Activated naive CD8-positive, alpha-beta T cell treated with anti-CD3 and anti-CD28 coated beads, Interleukin-2, amount 50 U/mL, for 24 hours (primary cell): ENCODE data around the gene GARNL3.

Experiments used
- ATAC-seq: fragments of 150-1000 bp; cut with Tn5 transposase; one replicate; pipeline ENCODE4 v1.10.0; 2021
- DNase-seq: peaks from one replicate; pipeline ENCODE4 v3.0.0; 2021
- H3K27ac Mint-ChIP-seq: one replicate; pipeline ENCODE4 v1.8.0; 2021; ENCODE audit warnings: mild to moderate bottlenecking, mixed read lengths
- H3K27me3 Mint-ChIP-seq: one replicate; pipeline ENCODE4 v1.8.0; 2021; ENCODE audit warnings: mixed read lengths
- H3K36me3 Mint-ChIP-seq: one replicate; pipeline ENCODE4 v1.8.0; 2021; ENCODE audit warnings: low read depth, mixed read lengths
- H3K4me1 Mint-ChIP-seq: one replicate; pipeline ENCODE4 v1.8.0; 2021; ENCODE audit warnings: mixed read lengths
- H3K4me3 Mint-ChIP-seq: one replicate; pipeline ENCODE4 v1.8.0; 2021; ENCODE audit warnings: mild to moderate bottlenecking, moderate library complexity, mixed read lengths
- H3K9me3 Mint-ChIP-seq: one replicate; pipeline ENCODE4 v1.8.0; 2021; ENCODE audit warnings: mixed read lengths

GARNL3 gene

GRCh38 chr9:127225801-127226625 lies 38.6 kb upstream of the GARNL3 start:
- Mint-ChIP-seq H3K36me3 (no peaks in the 10 kb centered on the region), H3K4me1 (peaks cover 23% of the 10 kb centered on the region), H3K27me3 (peaks cover 20% of the 10 kb centered on the region), H3K9me3 (no peaks in the 10 kb centered on the region), H3K27ac (no peak overlapping the region), H3K4me3 (peak overlapping the region; percentile 80)
- no peak for DNase-seq
- ATAC-seq: no peak

GRCh38 chr9:127229691-127230417 lies 34.7 kb upstream of the GARNL3 start:
- ATAC-seq (no peak), DNase-seq (no peak)
- no peaks in the 10 kb centered on the region for H3K36me3 Mint-ChIP-seq
- H3K27ac Mint-ChIP-seq: no peak overlapping the region
- no peak overlapping the region for H3K4me3 Mint-ChIP-seq
- H3K27me3 Mint-ChIP-seq: peaks cover 16% of the 10 kb centered on the region
- H3K9me3 Mint-ChIP-seq: no peaks in the 10 kb centered on the region
- peaks cover 6% of the 10 kb centered on the region for H3K4me1 Mint-ChIP-seq

DNA sequence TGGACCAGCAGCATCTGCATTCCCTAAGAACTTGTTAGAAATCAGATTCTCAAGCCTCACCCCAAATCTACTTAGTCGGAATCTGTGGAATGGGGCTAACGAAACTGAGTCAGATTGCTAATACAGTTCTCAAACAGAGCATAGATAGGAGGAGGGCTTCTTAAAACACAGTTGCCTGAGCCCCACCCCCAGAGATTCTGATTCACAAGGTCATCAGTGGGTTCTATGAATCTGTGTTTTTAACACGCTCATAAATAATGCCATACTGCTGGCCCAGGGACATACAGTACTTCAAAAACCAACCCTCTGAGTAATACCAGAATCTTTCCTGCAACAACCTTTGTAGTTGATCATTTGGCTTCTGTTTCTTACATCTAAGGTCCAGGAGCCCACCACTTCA lies 32.9 kb upstream of the GARNL3 start:
- DNase-seq (no peak), ATAC-seq (no peak)
- H3K4me1 Mint-ChIP-seq: no peaks in the 10 kb centered on the region
- H3K4me3 Mint-ChIP-seq: no peak overlapping the region
- H3K27me3 Mint-ChIP-seq: peaks cover 8% of the 10 kb centered on the region
- no peak overlapping the region for H3K27ac Mint-ChIP-seq
- no peaks in the 10 kb centered on the region for H3K36me3 Mint-ChIP-seq
- H3K9me3 Mint-ChIP-seq: no peaks in the 10 kb centered on the region

DNA sequence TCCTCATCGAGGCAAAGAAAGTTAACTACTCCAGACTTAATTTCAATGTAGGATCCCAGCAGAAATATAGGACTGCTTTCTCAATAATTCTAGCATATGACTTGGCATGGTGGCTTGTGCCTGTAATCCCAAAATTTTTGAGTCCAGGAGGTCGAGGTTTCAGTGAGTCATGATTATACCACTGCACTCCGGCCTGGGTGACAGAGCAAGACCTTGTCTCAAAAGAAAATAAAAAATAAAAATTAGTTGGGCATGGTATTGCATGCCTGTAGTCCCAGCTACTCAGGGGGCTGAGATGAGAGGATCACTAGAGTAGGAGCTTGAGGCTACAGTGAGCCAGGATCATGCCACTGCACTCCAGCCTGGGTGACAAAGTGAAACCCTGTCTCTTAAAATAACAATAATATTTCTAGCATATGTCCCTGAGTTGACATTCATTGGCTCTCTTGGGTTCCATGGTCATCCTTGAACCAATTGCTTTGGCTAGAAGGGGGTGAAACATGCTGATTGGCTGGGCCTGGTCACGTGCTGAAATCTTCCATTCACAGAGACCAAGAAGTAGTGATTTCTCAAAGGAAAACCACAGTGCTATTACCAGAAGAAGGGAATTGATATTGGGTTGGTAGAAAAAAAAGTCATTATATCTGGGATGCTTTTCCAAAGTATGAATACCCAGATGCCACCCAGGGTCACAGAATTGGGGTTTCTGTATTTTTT lies 31.6 kb upstream of the GARNL3 start:
- Mint-ChIP-seq H3K36me3 (no peaks in the 10 kb centered on the region), H3K27ac (no peak overlapping the region), H3K27me3 (peaks cover 10% of the 10 kb centered on the region), H3K4me3 (no peak overlapping the region), H3K9me3 (no peaks in the 10 kb centered on the region), H3K4me1 (no peaks in the 10 kb centered on the region)
- ATAC-seq (no peak), DNase-seq (no peak)

DNA sequence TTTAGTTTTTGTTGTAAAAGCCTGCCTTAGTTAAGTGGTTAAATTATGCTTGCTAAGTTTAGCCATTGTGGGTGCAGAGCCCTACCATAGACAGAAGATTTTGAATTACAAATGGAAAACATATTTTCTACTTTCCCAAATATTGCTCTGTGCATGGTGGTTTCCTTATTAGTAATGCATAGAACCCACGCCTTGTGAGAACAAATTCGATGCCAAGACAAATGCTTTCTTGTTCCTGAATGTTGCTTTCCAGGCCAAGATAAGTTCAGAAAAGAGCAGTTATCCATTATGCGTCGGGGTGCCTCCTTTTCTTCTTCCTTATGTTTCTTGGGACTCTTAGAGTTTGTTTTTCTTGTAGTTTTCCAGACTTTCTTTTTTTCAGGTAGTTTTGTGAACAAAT lies 31.0 kb upstream of the GARNL3 start:
- H3K27me3 Mint-ChIP-seq: peaks cover 10% of the 10 kb centered on the region
- no peaks in the 10 kb centered on the region for H3K4me1 Mint-ChIP-seq
- DNase-seq (no peak), ATAC-seq (no peak)
- no peak overlapping the region for H3K4me3 Mint-ChIP-seq
- no peak overlapping the region for H3K27ac Mint-ChIP-seq
- H3K9me3 Mint-ChIP-seq: no peaks in the 10 kb centered on the region
- no peaks in the 10 kb centered on the region for H3K36me3 Mint-ChIP-seq

DNA sequence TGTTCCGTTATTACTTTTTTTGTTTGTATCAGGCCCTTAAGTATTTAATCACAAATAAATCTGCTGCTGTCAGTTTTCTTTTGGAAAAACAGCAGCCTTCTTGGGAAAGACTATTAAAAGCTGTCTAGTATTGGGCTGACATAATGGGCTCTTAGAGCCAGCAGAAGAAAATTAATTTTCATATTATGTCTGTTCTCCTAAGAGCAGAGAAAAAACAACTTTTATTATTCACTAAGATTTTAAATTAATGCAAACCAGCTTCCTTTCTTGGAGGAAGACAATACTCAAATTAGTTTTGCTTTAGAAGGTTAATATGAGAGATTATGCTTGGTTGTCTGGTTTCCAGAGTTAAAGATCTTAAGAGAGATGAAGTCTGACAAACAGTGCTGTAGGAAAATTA lies 30.6 kb upstream of the GARNL3 start:
- H3K36me3 Mint-ChIP-seq: no peaks in the 10 kb centered on the region
- no peak overlapping the region for H3K4me3 Mint-ChIP-seq
- DNase-seq: no peak
- ATAC-seq: no peak
- no peaks in the 10 kb centered on the region for H3K9me3 Mint-ChIP-seq
- H3K4me1 Mint-ChIP-seq: no peaks in the 10 kb centered on the region
- peaks cover 10% of the 10 kb centered on the region for H3K27me3 Mint-ChIP-seq
- H3K27ac Mint-ChIP-seq: no peak overlapping the region

DNA sequence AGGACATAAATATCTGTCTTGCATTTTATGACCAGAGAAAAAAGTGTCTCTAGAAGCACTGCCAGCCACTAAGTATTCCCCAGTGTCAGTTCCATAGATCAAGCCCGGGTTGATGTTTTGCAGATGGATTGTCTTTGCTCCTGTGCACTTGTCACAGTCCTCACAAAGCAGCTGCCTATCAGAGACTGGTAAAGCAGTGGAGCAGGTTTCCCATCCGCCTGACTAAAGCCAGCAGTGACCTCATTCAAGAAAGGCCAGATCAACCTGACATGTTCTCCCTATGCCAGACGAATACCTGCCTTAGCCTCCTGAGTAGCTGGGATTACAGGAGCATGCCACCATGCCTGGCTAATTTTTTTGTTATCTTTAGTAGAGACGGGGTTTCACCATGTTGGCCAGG lies 26.8 kb upstream of the GARNL3 start:
- Mint-ChIP-seq H3K4me1 (no peaks in the 10 kb centered on the region), H3K9me3 (no peaks in the 10 kb centered on the region), H3K27ac (no peak overlapping the region), H3K36me3 (no peaks in the 10 kb centered on the region), H3K27me3 (peaks cover 5% of the 10 kb centered on the region), H3K4me3 (no peak overlapping the region)
- ATAC-seq (no peak), DNase-seq (no peak)

DNA sequence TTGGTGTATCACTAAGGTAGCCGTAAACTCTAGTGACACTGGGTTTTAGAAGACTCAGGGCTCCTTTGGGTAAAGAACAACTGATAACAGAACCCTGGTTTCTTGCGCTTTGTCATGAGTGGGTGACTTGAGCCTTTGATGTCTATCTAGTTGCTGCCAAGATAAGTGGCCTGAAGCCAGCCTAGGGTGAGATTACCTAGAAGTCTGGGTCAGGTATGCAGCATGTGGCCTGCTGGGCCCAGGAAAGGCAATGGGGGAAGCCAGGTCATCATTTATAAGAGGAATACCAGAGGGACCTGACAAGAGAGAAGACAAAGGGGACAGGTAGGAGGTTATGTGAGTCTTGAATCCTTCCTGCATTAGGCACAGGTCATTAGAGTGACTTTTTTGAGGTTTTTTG lies 23.2 kb upstream of the GARNL3 start:
- no peak for DNase-seq
- Mint-ChIP-seq H3K9me3 (no peaks in the 10 kb centered on the region), H3K27me3 (peaks cover 5% of the 10 kb centered on the region), H3K36me3 (no peaks in the 10 kb centered on the region), H3K4me3 (no peak overlapping the region), H3K27ac (no peak overlapping the region), H3K4me1 (peaks cover 11% of the 10 kb centered on the region)
- no peak for ATAC-seq

DNA sequence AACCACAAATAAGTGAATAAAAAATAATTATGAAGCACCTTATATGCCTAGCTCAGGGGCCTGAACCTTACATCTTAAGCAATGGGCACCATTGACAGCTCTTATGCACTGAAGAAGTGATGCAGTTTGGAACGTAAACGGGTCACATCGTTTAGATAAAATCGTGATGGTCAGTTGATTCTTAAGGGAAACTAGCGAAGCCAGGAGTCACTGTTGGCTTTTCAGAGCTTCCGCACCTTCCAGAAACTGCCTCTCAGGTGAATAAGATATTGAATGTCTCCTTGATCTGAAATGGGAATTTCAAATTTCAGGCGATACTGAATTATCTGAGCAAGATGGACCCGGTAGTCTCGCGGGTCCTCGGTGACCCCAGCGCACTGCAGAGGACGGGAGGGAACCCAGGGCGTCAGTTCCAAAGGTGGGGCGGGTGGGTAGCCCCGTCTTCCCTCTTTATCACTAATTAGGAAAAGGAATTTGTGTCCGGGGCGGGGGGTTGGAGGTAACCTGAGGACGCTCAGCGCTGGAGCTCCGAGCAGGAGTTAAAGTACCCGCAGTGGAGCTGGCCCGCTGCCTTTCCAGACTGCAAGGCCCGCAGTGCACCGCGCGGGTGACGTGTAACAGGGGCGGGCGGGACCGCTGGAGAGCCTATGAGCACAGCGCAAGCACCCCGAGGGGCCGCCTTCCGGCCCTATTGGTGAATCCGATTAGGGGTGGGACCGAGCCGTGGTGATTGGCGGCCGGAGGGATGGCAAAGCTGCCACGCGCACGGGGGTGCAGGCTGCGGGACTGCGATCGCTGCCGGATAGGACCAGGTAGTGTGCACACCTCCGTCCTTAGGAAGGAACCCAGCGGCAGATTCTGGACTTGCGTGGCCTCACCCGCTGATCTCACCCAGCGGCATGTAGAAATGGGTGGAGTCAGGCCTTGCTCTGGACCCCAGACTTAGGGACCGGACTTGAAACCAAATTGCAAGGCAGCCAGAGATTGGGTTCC lies 19.7 kb upstream of the GARNL3 start:
- Mint-ChIP-seq H3K9me3 (no peaks in the 10 kb centered on the region), H3K27ac (peak overlapping the region; percentile 32), H3K36me3 (no peaks in the 10 kb centered on the region), H3K4me1 (peaks cover 11% of the 10 kb centered on the region), H3K27me3 (peaks cover 7% of the 10 kb centered on the region), H3K4me3 (peak overlapping the region; percentile 84)
- DNase-seq (peak; percentile 96), ATAC-seq (peak; percentile 100)

DNA sequence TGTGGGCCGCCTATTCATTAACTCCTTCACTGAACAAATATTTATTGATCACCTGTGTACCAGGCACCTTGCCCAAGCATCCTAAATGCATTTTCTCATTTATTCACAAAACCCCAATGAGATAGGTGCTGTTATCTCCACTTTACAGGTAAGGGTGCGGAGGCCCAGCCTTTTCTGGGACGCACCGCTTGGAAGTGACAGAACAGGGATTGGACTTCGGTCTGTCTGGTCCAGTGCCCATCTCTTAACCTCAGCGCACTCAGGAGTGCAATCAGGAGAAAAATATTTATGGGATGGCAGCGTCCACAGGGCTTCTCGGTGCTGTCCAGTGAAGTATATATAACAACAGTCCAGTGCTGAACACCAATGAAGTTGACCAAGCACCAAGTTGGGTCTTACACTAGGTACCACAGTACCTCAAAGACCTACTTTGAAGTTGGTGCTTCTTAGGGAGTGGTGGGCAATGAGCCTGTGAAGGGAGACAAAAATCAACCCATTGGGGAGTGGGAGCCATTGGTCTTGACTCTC lies 18.9 kb upstream of the GARNL3 start:
- no peaks in the 10 kb centered on the region for H3K9me3 Mint-ChIP-seq
- DNase-seq (no peak), ATAC-seq (no peak)
- H3K27me3 Mint-ChIP-seq: peaks cover 10% of the 10 kb centered on the region
- H3K4me3 Mint-ChIP-seq: peak overlapping the region; percentile 84
- no peak overlapping the region for H3K27ac Mint-ChIP-seq
- H3K4me1 Mint-ChIP-seq: peaks cover 11% of the 10 kb centered on the region
- no peaks in the 10 kb centered on the region for H3K36me3 Mint-ChIP-seq

DNA sequence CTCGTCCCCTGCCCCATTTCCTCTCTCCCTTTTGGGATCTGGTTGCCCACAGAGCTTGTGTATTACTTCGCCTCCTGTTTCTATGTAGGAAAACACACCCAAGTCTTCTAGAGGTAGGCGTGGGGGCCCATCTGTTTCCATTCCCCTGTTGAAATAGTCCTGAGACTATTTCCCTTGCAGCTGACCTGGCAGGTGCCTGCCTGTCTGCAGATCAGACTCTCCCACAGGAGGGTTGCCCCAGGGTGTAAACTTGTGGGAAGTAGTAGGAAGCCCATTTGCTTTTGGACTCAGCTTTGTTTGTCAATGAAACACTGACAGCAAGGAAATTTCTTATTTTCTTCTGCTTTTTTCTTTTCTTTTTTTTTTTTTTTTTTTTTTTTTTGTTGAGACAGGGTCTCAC lies 16.3 kb upstream of the GARNL3 start:
- H3K9me3 Mint-ChIP-seq: no peaks in the 10 kb centered on the region

GRCh38 chr9:127249877-127250276 lies 14.7 kb upstream of the GARNL3 start:
- Mint-ChIP-seq H3K36me3 (no peaks in the 10 kb centered on the region), H3K4me3 (no peak overlapping the region), H3K9me3 (no peaks in the 10 kb centered on the region), H3K4me1 (peaks cover 8% of the 10 kb centered on the region), H3K27ac (no peak overlapping the region), H3K27me3 (peaks cover 20% of the 10 kb centered on the region)
- DNase-seq: no peak
- no peak for ATAC-seq

More for the DNA sequence above, 16.3 kb upstream of the GARNL3 start:
- no peak overlapping the region for H3K27ac Mint-ChIP-seq
- no peaks in the 10 kb centered on the region for H3K36me3 Mint-ChIP-seq
- ATAC-seq (no peak), DNase-seq (no peak)
- H3K27me3 Mint-ChIP-seq: peaks cover 14% of the 10 kb centered on the region
- peaks cover 11% of the 10 kb centered on the region for H3K4me1 Mint-ChIP-seq
- H3K4me3 Mint-ChIP-seq: no peak overlapping the region

GRCh38 chr9:127250896-127251391 lies 13.6 kb upstream of the GARNL3 start:
- Mint-ChIP-seq H3K4me1 (peaks cover 1% of the 10 kb centered on the region), H3K27ac (no peak overlapping the region), H3K9me3 (no peaks in the 10 kb centered on the region), H3K27me3 (peaks cover 20% of the 10 kb centered on the region), H3K36me3 (no peaks in the 10 kb centered on the region), H3K4me3 (no peak overlapping the region)
- DNase-seq: no peak
- no peak for ATAC-seq
